HG03520 (cell line): Measurements from ENCODE around the gene RPS18.

Experiments
- ATAC-seq: cut with Tn5 transposase; IDR thresholded peaks from one replicate; pipeline ENCODE4 v1.9.1; 2021; ENCODE audit warnings: mild to moderate bottlenecking, moderate library complexity; ENCODE audit not compliant: unreplicated experiment

The RPS18 gene

DNA sequence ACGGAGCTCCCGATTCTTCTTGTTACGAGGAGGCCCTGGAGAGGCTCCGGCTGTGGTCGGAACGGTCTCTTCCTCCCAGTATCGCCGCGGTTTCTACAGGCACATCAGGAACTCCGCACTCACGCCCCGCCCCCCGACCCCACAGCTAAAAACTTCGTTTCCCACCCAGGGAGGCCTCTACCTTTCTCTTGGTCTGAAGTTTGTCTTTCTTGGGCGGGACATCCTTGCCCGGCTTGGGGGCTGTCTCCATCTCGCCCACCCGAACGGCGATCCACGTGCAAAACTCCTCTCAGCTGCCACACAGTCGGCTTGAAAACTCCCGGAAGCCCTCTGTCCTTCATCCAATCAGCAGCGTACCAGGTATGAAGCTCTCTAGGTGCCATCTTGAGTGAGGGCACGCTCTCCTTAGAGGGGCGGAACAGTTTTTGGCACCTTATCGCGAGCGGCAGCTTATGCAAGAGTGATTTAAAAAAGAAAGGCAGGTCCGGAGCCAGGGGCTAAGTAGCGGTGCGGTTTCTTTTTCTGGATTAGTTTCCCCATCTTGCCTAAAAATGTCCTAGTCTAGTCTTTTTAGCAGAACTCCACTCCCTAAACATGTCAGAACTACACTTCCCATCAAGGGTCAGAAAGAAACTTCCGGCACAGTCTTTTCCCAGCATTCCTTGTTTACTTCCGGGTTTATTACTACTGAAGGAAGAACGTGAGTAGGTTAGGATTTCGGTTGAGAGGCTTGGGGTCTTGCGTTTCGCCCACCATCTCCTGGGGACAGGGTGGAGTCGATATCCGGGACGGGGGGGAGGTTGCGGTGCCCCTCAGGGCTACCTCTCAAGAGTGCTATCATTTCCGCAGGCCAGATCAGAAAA is 17.3 kb downstream of the RPS18 start, which contains the start of the genes PFDN6 and WDR46:
Gene PFDN6 (plus strand): TSS at position 681 of the 863 bp plus-strand sequence. CDS start 256 bp downstream, outside the sequence.
Gene WDR46 (minus strand): TSS at position 319 of the 863 bp plus-strand sequence. CDS start 69 bp downstream, at position 250.
- no peak for ATAC-seq

DNA sequence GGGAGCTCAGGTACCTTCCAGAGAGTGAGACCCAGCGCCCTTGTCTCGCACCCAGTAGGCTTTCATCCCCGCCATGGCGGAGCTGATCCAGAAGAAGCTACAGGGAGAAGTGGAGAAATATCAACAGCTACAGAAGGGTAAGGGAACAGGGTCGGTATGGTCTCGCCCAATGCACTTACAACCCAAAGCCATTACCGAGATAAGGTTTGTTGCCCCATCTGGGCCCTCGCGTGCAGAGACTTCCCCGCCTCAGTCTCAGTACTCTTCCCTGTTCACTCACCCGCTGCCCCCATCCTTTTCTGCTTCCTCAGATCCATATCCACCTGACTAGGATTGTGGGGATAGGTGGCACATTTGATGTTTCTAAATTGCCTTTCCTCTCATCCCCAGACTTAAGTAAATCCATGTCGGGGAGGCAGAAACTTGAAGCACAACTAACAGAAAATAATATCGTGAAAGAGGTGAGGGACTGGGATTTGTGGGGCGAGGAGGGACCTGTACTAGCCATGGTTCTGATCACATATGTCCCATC is 18.0 kb downstream of the RPS18 start:
- ATAC-seq: no peak

GRCh38 chr6:33290459-33290858 is 18.6 kb downstream of the RPS18 start:
- ATAC-seq: no peak

- no peak for ATAC-seq
These were observed 21.3 kb downstream of the RPS18 start for GRCh38 chr6:33292996-33293682.

- no peak for ATAC-seq
These were observed 22.4 kb downstream of the RPS18 start for GRCh38 chr6:33294086-33294823.

DNA sequence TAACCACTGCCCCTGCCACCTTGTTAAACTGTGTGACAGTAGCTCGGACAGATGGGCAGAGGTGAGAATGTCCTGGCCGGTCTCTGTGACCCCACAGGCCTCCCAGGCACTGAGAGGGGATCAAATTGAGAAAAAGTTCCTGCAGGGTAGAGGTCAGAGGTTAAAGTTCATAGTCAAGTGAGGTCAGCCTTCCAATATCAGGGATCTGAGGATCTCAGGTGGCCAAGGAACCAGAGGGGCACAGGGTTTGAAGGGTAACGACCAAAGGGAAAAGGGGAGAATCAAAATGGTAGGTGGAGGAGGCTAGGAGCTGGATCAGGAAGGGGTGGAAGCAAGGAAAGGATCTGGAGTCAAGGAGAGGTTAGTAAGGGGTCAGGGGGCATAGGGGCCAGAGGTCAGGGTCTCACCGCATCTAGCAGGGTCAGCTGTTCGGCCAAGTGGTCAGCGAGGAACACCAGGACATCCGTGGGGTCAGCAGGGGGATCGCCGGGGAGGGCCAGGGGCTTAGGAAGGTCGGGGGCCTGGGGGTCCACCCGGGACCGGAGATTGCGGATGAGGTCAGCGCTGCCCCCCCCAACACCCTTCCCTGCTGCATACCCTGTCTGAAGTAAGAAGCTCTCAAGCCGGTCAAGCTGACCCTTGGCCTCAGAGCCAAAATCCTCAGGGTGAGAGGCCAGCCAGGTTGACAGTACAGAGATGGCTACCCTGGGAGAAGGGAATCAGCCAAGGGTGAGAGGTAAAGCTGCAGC is 23.9 kb downstream of the RPS18 start:
- ATAC-seq: no peak

GRCh38 chr6:33296797-33297405 is 25.0 kb downstream of the RPS18 start:
- no peak for ATAC-seq

- ATAC-seq: no peak
These were observed 25.6 kb downstream of the RPS18 start for GRCh38 chr6:33297406-33297955.

DNA sequence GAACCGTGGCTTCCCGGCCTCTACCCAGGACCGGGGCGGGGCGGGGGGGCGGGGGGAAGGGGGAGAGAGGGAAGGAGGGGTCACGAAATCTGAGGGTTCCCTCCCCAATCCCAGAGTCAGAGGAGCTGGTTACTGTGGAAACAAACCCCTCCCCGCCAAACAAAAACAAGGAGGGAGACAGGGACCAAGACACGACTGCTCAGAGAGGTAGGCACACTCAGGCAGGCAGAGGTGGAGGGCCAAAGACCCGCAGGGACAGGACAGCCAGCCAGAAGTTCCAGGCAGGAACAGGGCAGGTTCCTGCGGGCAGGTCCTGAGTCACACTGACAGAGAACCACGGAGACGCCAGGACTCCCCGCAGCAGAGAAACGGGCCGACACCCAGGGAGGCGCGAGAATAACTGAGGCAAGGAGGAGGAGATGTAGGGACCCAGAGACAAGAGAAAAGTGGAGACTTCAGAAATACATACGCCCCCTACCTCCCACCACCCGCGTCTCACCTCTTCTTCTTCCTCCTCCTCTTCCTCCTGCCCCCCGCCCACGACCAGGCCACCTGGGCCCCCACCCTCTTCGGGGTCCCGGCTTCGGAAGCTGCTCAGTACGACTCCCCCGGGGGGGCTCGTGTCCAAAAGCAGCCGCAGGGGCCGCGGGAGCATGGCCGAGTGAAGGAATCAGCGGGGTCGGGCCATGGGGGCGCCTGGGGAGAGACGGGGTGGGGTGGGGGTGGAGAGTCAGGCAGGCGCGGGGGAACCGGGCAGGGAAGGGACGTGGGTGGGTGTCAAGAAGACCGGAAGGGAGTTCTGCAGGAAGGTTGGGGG is 26.3 kb downstream of the RPS18 start:
- ATAC-seq: no peak

- no peak for ATAC-seq
These were observed 26.9 kb downstream of the RPS18 start, which contains the start of gene RGL2 for GRCh38 chr6:33298773-33299236. RGL2 (minus strand) TSS chr6:33298942; CDS start chr6:33298610, 332 bp downstream.

DNA sequence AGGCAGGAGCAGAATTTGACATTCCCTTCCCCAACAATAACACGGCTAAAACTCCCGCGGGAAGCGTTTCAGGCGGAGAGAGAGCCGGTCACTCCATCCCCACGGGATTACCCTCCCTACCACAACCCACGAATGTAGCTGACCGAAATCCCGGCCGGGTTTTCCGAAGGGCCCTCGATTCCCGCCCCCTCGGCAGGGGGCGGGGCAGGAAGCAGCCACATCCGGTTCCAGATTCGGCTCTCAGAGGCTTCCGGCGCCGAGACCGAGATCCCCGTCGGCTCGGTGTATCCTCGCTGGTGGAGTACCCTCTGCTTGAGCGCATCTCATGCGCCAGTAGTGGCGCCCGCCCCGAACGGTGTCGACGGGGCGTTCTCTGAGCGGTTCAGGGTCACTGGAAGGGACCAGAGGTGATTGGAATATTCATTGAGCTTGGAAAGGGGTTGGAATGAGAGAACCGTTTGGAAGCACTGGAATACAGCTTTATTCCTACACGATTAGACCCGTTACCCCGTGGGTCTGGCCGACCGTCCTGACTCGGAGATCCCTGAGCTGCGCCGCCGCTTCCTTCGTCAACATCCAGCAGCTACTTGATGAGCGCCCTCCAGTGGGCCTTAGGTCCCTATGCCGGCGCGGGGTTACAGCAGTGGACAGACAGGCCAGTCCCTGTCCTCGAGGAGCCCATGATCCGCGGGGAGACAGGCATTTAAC is 27.5 kb downstream of the RPS18 start:
- peak; percentile 65 for ATAC-seq

DNA sequence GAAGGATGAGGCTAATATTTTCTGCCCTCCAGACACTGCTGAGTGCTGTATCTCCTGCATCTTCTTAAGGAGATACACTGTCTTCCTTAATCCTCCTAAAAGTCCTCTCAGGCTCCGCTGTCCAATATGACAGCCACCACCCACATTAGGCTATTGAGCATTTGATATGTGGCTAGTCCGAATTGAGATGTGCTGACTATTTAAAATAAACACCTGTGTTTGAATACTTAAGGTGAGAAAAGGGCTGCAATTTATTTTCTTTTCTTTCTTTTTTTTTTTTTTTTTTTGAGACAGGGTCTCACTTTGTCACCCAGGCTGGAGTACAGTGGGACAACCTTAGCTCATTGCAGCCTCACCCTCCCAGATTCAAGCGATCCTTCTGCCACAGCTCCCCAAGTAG is 30.0 kb downstream of the RPS18 start:
- ATAC-seq: no peak

DNA sequence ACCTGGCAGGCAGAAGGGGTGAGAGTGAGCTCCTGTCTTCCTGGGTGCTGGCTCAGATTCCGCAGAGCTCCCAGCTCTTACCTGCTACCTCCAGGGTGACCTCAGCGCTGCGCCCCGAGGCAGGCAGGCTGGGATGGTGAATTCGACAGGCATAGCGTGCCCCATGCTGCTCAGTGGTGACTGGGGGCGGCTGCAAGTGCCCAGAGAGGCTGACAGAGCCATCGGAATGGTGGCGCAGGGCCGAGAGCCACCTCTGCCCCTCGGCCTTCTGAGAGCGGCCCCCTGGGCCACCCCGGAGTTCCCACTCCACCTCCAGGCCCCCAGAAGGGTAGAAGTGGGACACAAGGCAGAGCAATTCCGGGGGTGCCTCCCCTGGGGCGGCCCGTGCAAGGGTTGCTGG is 32.3 kb downstream of the RPS18 start:
- no peak for ATAC-seq

- ATAC-seq: no peak
These were observed 33.2 kb downstream of the RPS18 start for GRCh38 chr6:33305052-33305451.

DNA sequence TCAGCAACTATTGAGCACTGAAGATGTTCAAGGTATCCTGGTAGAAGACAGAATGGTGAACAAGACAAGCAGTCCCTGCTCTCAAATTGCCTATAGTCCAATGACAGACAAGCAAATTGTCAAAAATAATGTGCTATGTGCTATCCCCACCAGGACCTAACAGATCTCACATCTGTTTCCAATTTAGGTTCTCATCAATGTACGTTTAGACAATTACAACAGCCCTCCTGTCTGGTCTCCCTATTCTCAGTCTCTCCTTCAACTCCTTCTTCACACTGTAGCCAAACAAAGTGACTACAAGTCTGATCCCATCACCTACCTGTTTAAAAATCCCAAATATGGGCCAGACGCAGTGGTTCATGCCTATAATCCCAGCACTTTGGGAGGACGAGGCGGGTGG is 34.5 kb downstream of the RPS18 start:
- no peak for ATAC-seq

DNA sequence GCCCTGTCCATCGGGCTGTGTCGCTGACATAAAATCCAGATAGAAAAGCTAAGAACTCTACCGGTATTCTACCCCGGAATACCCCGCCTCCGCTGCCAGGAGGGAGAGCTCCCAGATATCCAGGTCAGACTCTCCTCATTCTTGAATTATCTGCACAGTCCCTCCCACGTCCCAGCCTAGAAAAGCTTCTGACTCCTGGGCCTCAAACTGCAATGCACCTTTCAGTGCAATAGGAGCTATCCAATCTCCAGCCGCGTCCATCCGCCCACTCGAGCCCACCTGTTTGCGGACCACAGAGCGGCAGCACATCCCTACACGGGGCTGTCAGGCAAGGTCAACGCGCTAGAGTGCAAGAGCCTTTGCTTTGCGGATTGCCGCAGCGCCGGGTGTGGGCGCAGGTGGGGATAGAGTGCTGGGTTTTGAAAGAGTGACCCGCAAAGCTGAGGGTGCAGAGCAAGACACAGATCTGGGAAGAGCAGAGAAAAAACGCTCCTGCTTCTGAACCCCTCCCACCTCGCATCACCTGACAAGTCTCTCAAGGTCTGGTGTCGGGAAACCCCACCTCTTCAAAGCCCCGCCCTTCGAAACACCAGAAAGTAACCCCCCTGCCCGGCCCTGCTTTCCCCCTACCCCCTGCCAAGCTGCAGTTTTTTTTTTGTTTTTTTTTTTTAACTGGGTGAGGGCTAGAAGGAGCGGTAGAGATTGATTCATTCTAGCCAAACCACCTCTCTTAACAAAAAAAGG is 40.7 kb downstream of the RPS18 start:
- ATAC-seq: no peak

- peak; percentile 1 for ATAC-seq
These were observed 41.3 kb downstream of the RPS18 start for GRCh38 chr6:33313105-33313708.
